ENCODE measurements around the gene POLR2E. TPM values are rescaled to one million over a fixed set of nuclear protein-coding genes. Genes with fewer than 3 reads are reported as not detected.

The POLR2E gene
- total and polyA plus RNA-seq, 2 of the 8 experiments (the other 6 are each of a cell fraction or from before 2014, with no cell fraction given), result 281 to 381 TPM

- TF ChIP-seq CTCF (IDR thresholded peaks at IDR 0.05; ENCODE audit: control extremely low read depth in 1 of 3, insufficient read depth in 1 of 3, low read depth in 1 of 3, low read length in 3 of 3), result no peak
- no peak for TF ChIP-seq CREB1 (IDR thresholded peaks at IDR 0.05)
- TF ChIP-seq SRF (IDR thresholded peaks at IDR 0.05; ENCODE audit: low read depth, low read length), result no peak
- no peak for TF ChIP-seq CHD7 (IDR thresholded peaks at IDR 0.05; ENCODE audit: insufficient replicate concordance, low read length)
- no peak for TF ChIP-seq ZNF274 (IDR thresholded peaks at IDR 0.05; ENCODE audit: borderline replicate concordance, extremely low read depth, low read length)
- no peak for TF ChIP-seq BACH1 (IDR thresholded peaks at IDR 0.05; ENCODE audit: low read length)
- no peak for TF ChIP-seq RFX5 (IDR thresholded peaks at IDR 0.05; ENCODE audit: borderline replicate concordance, low read depth, low read length)
Observed at GRCh38 chr19:1042689-1043511, 52.3 kb downstream of the POLR2E start (continued).
